Thyroid gland (tissue), 4 donors: Measurements from ENCODE around the gene ELP4.

Source experiments
- CTCF ChIP-seq, 6 experiments: fragments of 200-600 bp in 3 of 6; fragments of 450-650 bp in 3 of 6; sonication (generic) in 3 of 6; IDR thresholded peaks; one replicate each; pipeline ENCODE4 v1.5.1; 2016 to 2019; ENCODE audit warnings: antibody characterized with exemption in 6 of 6, mild to moderate bottlenecking in 2 of 6, inconsistent platforms in 1 of 6, moderate library complexity in 1 of 6
- POLR2A ChIP-seq, 2 donors: fragments of 450-650 bp; IDR thresholded peaks; one replicate each; pipeline ENCODE4 v1.6.1; 2017; ENCODE audit warnings: antibody characterized with exemption in 2 of 2, mild to moderate bottlenecking in 2 of 2, moderate library complexity in 1 of 2

DNA sequence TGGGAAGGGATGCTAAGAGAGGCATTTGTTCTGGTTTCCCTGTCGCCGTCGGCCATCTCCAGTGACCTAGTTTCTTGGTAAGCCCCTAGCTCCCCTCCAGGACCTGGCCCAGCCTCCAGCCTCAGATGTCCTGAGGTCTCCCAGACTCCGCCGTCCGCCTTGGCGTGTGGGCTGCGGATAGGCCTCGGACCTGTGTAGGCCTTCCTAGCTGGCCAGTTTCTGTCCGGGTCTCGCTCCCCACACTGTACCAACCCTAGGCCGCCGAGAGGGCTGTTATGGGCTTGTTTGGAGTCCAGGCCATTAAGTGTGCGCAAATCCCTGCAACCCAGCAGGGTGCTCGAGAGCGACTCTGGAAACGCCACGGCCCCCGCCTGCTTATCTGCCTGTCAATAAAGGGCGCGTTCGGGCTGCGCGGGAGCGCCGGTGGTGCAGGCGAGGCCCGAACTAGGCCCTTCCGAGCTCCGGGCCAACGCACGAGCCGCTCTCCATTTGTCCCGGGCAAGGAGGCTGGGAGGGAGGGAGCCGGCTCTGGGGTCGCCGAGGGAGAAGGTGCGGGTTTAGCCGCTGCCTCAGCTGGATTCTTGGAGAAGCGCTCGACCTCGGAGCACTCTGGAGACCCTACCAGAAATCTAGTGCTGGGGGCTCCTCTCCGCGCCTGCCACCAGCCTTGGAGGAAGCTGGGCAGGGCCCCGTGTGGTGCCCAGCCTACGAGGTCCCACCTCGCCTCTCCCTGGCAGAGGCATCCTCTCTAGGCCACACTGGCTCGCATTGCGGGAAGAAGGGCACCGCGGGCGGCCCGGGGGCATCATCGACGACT, 310.3 kb downstream of the ELP4 start:
- TF ChIP-seq CTCF (IDR thresholded peaks at IDR 0.05) (no peak), POLR2A (IDR thresholded peaks at IDR 0.05) (no peak)
